22Rv1 (cell line): Measurements from ENCODE around the gene WASHC3.
A peak's percentile ranks its signal among the peaks of the same experiment; 100 is the strongest.
"Not testable (repeated sequence)": the region's sequence is repeated elsewhere in the genome, so short reads cannot be mapped to it uniquely, and the experiment has no call there.

ENCODE experiments used
- H3K27ac ChIP-seq: fragments of 450-650 bp; 2 replicates; pipeline ENCODE4 v1.5.1; 2017
- ZFX ChIP-seq: fragments of 450-650 bp; IDR thresholded peaks from 2 replicates; pipeline ENCODE4 v1.6.1; 2017; ENCODE audit warnings: antibody characterized with exemption, borderline replicate concordance
- TF ChIP-seq, protein P1 (sequence below): fragments of 450-650 bp; IDR thresholded peaks from 2 replicates; pipeline ENCODE4 v1.5.1; 2017; ENCODE audit warnings: mild to moderate bottlenecking

Gene WASHC3

GRCh38 chr12:102061560-102062418, at the start of gene WASHC3:
Gene WASHC3 (minus strand): TSS chr12:102061991. CDS start chr12:102061962, 29 bp downstream.
- no peak for TF ChIP-seq ZFX
- TF ChIP-seq, protein P1, sequence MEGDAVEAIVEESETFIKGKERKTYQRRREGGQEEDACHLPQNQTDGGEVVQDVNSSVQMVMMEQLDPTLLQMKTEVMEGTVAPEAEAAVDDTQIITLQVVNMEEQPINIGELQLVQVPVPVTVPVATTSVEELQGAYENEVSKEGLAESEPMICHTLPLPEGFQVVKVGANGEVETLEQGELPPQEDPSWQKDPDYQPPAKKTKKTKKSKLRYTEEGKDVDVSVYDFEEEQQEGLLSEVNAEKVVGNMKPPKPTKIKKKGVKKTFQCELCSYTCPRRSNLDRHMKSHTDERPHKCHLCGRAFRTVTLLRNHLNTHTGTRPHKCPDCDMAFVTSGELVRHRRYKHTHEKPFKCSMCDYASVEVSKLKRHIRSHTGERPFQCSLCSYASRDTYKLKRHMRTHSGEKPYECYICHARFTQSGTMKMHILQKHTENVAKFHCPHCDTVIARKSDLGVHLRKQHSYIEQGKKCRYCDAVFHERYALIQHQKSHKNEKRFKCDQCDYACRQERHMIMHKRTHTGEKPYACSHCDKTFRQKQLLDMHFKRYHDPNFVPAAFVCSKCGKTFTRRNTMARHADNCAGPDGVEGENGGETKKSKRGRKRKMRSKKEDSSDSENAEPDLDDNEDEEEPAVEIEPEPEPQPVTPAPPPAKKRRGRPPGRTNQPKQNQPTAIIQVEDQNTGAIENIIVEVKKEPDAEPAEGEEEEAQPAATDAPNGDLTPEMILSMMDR, result no peak
- peak within 1 kb of the TSS; percentile 77 for H3K27ac ChIP-seq

GRCh38 chr12:102110782-102111181, 49.0 kb upstream of the WASHC3 start:
- H3K27ac ChIP-seq, result no peak overlapping the region
- TF ChIP-seq, protein P1, result no peak
- TF ChIP-seq ZFX, result no peak

GRCh38 chr12:102107970-102108369, 46.2 kb upstream of the WASHC3 start:
- TF ChIP-seq, protein P1, result no peak
- no peak for TF ChIP-seq ZFX

DNA sequence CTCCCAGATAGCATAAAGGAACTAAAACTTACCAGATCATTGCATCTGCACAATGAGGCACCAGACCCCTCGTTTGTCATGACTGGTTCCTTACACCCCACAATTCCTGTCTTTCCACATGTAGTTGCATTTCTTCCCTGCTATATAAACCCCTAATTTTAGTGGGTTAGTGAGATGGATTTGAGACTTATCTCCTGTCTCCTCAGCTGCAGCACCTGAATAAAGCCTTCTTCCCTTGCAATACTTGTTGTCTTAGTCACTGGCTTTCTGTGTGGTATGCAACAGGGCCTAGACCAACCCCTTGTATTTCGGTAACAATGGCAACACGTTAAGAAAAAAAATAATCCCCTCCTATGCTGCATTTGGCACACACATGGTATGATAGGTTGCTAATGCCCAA, 45.1 kb upstream of the WASHC3 start:
- H3K27ac ChIP-seq, result no peak overlapping the region
- no peak for TF ChIP-seq ZFX
- TF ChIP-seq, protein P1, result no peak

More at GRCh38 chr12:102107970-102108369, 46.2 kb upstream of the WASHC3 start:
- no peak overlapping the region for H3K27ac ChIP-seq

DNA sequence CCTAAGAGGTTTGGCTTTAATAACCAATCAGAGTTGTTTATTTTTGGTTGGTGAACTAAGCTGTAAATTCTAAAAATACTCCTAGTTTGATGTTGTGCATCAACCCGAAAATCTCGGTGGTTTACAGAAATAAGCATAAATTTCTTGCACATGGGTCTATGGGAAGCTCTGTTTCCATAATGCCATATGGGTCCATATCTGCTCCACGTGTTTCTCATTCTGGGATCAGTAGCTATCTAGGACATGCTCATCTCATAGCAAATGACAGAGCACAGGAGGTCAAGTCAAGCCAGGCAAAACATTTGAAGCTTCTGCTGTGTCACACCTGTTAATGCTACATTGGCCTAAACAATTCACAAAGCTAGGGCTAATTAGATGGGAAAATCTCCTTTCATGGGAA, 35.1 kb upstream of the WASHC3 start:
- TF ChIP-seq, protein P1, result no peak
- TF ChIP-seq ZFX, result no peak
- H3K27ac ChIP-seq, result no peak overlapping the region

- no peak overlapping the region for H3K27ac ChIP-seq
- TF ChIP-seq, protein P1, result peak; percentile 83
- no peak for TF ChIP-seq ZFX
These were observed 34.0 kb upstream of the WASHC3 start for GRCh38 chr12:102095677-102096263.

- TF ChIP-seq ZFX, result no peak
- TF ChIP-seq, protein P1, result no peak
- no peak overlapping the region for H3K27ac ChIP-seq
These were observed 31.5 kb upstream of the WASHC3 start for GRCh38 chr12:102093319-102093718.

DNA sequence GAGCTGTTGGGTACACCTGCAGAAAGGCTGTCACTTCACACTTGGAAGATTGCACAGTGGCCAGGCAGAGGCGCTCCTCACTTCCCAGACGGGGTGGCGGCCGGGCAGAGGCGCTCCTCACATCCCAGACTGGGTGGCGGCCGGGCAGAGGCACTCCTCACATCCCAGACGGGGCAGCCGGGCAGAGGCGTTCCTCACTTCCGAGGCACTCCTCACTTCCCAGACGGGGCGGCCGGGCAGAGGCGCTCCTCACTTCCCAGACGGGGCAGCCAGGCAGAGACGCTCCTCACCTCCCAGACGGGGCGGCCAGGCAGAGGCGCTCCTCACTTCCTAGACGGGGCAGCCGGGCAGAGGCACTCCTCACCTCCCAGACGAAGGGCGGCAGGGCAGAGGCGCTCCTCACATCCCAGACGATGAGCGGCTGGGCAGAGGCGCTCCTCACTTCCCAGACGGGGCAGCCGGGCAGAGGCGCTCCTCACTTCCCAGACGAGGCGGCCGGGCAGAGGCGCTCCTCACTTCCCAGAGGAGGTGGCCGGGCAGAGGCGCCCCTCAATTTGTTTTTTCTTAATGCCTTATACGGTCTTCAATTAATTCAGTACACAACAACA, 27.5 kb upstream of the WASHC3 start:
- H3K27ac ChIP-seq, result not testable (repeated sequence)
